ENCODE results near the gene ONECUT3. TPM values are rescaled to one million over a fixed set of nuclear protein-coding genes. Genes with fewer than 3 reads are reported as not detected.

The ONECUT3 gene
- total RNA-seq, 2 donors from 2014 or later = 0.26 TPM; not detected in 1

GRCh38 chr19:1773184-1773583, 19.9 kb downstream of the ONECUT3 start:
- Histone ChIP-seq H3K4me1 (no peaks in the 10 kb centered on the region), H3K36me3 (replicated peaks in 1 of 2; ENCODE audit: insufficient read depth in 1 of 2, low read depth in 2 of 2) (no peaks in the 10 kb centered on the region), H3K9me3 (peaks cover 0 to 10% (median 0%) of the 10 kb centered on the region in 3 donors), H3K4me3 (no peak overlapping the region), H3K27me3 (peaks cover 0 to 43% of the 10 kb centered on the region in 2 donors), H3K27ac (no peak overlapping the region)
- intact Hi-C loops (cut with DNase I) = no loop called here
- ATAC-seq = no peak
- WGBS, 2 donors = 28% methylated on average over 8 of the region's 8 CpGs
- TF ChIP-seq CTCF (IDR thresholded peaks at IDR 0.05) = no peak
- TF ChIP-seq POLR2A (IDR thresholded peaks at IDR 0.05) = no peak
- no peak for DNase-seq

- Histone ChIP-seq H3K9me3 (peaks cover 0 to 10% (median 0%) of the 10 kb centered on the region in 3 donors), H3K4me1 (no peaks in the 10 kb centered on the region), H3K36me3 (replicated peaks in 1 of 2; ENCODE audit: insufficient read depth in 1 of 2, low read depth in 2 of 2) (no peaks in the 10 kb centered on the region), H3K27ac (no peak overlapping the region), H3K4me3 (no peak overlapping the region), H3K27me3 (peaks cover 0 to 39% of the 10 kb centered on the region in 2 donors)
- DNase-seq (no peak), ATAC-seq (no peak)
- intact Hi-C loops (cut with DNase I) = no loop called here
- 6 to 9% methylated on average over 19 to 46 of the region's 59 CpGs for WGBS, 2 donors
- TF ChIP-seq POLR2A (IDR thresholded peaks at IDR 0.05) (no peak), CTCF (IDR thresholded peaks at IDR 0.05) (peak in 5 of 7 experiments; percentile 21 to 37 (median 26))
These were observed 21.9 kb downstream of the ONECUT3 start for GRCh38 chr19:1774989-1775772.

GRCh38 chr19:1775951-1776605, 22.8 kb downstream of the ONECUT3 start:
- Histone ChIP-seq H3K4me1 (no peaks in the 10 kb centered on the region), H3K9me3 (peaks cover 0 to 6% (median 0%) of the 10 kb centered on the region in 3 donors), H3K36me3 (replicated peaks in 1 of 2; ENCODE audit: insufficient read depth in 1 of 2, low read depth in 2 of 2) (no peaks in the 10 kb centered on the region), H3K4me3 (no peak overlapping the region), H3K27me3 (peaks cover 0 to 38% of the 10 kb centered on the region in 2 donors), H3K27ac (no peak overlapping the region)
- DNase-seq = no peak
- WGBS, 2 donors = 3 to 4% methylated on average over 12 to 44 of the region's 50 CpGs
- intact Hi-C loops (cut with DNase I) = no loop called here
- no peak for TF ChIP-seq POLR2A (IDR thresholded peaks at IDR 0.05)
- TF ChIP-seq CTCF (IDR thresholded peaks at IDR 0.05) = no peak
- no peak for ATAC-seq

GRCh38 chr19:1776606-1777147, 23.4 kb downstream of the ONECUT3 start:
- 5 to 6% methylated on average over 20 to 22 of the region's 23 CpGs for WGBS, 2 donors
- Histone ChIP-seq H3K4me1 (no peaks in the 10 kb centered on the region), H3K36me3 (replicated peaks in 1 of 2; ENCODE audit: insufficient read depth in 1 of 2, low read depth in 2 of 2) (no peaks in the 10 kb centered on the region), H3K9me3 (peaks cover 0 to 3% (median 0%) of the 10 kb centered on the region in 3 donors), H3K27ac (no peak overlapping the region), H3K27me3 (peaks cover 0 to 38% of the 10 kb centered on the region in 2 donors), H3K4me3 (no peak overlapping the region)
- no peak for TF ChIP-seq CTCF (IDR thresholded peaks at IDR 0.05)
- no peak for TF ChIP-seq POLR2A (IDR thresholded peaks at IDR 0.05)
- ATAC-seq (no peak), DNase-seq (no peak)
- intact Hi-C loops (cut with DNase I) = no loop called here
